Measurements from ENCODE around the gene SPATA24.
"Not testable (repeated sequence)": the region's sequence is repeated elsewhere in the genome, so short reads cannot be mapped to it uniquely, and the experiment has no call there.

Gene SPATA24

GRCh38 chr5:139417214-139417613 lies 13.3 kb upstream of the SPATA24 start:
- DNase-seq (ENCODE audit: low read depth in 2 of 3, low spot score in 1 of 3): no peak

DNA sequence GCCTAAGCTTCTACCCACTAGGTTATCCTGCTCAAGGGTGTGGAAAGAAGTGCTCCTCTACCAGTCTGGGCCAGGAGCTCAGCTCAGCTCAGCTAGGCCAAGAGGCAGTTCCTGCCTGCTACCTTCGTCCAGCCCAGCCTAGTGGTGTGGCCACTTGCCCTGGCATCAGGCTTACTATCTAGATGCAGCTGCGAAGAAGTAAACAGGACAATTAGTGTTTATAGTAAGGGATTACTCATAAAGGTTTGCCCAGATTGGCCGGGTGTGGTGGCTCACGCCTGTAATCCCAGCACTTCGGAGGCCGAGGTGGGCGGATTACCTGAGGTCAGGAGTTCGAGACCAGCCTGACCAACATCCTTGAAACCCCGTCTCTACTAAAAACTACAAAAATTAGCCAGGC lies 12.8 kb upstream of the SPATA24 start:
- no peak for DNase-seq (ENCODE audit: low read depth in 2 of 3, low spot score in 1 of 3)

- DNase-seq (ENCODE audit: low read depth in 2 of 3, low spot score in 1 of 3): no peak
These were observed 12.0 kb upstream of the SPATA24 start for GRCh38 chr5:139415869-139416268.

DNA sequence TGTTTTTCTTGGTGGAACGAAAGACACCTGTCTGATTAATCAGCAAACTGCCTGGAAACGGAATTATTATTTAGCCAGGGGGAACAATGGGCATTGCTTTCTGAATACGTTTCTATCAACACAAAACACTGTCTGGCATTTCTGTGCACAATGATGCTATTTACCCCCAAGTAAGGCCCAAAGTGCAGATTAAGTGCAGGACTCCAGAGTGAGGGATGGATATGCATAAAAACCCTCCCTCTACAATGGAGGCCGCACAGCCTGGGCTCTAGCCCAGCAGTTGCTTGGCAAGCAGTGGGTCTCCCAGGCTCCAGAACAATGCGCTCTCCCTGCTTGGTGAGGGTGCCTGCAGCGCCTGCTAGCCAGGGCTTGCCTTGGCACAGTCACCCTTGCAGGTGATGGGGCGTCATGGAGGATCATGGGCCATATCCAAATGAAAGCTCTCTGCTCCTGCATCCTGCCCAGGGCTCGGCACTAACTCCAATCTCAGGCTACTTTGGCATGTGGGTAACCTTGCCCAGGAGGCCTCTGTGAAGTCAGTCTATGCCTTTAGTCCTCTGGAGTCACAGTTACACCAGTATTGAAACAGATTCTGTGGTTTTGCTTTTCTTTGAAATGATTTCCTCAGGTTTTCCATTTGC lies 11.5 kb upstream of the SPATA24 start:
- DNase-seq (ENCODE audit: low read depth in 2 of 3, low spot score in 1 of 3): peak in 1 of 3 donors; percentile 49

DNA sequence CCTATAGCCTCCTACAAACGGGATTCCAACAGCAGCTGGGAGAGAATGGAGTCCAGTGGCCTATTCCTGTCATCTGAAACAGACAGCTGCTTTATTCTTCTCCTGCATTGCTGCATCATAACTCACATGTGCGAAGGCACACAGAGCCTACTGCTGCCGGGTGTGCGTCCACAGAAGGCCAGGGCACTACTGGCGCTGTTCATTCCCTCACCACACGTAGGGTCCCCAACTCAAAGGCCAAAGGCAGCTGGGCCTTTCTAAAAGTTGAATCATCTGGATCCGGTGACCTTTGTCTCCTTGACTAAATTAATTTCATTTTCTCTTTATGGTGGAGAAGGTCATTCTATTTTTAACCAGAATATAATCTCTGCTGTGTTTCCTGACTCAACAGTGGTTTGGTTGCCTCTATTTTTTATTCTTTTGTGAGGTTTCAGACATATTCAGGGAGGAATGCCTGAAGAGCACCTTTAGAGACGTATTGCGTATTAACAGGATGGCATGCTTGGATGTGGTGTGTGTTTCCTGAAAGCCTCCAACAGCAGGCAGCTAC lies 10.8 kb upstream of the SPATA24 start:
- DNase-seq (ENCODE audit: low read depth in 2 of 3, low spot score in 1 of 3): no peak

- DNase-seq (ENCODE audit: low read depth in 2 of 3, low spot score in 1 of 3): no peak
These were observed 10.1 kb upstream of the SPATA24 start for GRCh38 chr5:139413963-139414362.

DNA sequence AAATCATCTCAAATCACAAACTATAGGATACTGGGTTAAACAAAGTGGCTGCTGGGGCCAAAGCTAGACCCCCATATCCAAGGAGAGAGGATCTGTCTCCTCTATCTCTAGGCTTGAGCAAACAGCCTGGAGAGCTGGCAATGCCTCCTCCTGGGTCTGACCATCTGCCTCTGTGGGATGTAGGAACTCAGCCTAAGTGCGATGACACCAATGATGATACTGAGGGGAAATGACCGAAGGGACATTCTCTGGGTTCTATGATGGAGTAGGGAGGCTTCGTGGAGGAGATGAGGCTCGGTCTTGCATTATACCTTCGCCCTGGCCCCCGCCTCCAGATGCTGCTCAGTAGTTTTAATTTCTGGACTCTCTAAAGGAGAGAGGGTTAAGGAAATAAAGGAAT lies 9.3 kb upstream of the SPATA24 start:
- no peak for DNase-seq (ENCODE audit: low read depth in 2 of 3, low spot score in 1 of 3)

- no peak for DNase-seq (ENCODE audit: low read depth in 2 of 3, low spot score in 1 of 3)
These were observed 7.3 kb upstream of the SPATA24 start for GRCh38 chr5:139410993-139411828.

- DNase-seq (ENCODE audit: low read depth in 2 of 3, low spot score in 1 of 3): no peak
These were observed 6.5 kb upstream of the SPATA24 start for GRCh38 chr5:139410121-139410992.

DNA sequence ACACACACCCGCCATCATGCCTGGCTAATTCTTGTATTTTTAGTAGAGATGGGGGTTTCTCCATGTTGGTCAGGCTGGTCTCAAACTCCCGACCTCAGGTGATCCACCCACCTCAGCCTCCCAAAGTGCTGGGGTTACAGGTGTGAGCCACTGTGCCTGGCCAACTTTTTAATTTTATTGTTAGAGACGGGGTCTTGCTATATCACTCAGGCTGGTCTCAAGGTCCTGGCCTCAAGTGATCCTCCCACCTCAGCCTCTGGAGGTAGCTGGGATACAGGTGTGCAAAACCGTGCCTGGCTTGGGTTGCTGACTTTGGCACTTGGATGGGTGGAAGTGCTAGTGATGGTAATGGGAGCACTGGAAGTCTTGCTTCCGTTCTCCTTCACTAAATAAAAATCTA lies 5.2 kb upstream of the SPATA24 start:
- DNase-seq (ENCODE audit: low read depth in 2 of 3, low spot score in 1 of 3): not testable (repeated sequence)

- DNase-seq (ENCODE audit: low read depth in 2 of 3, low spot score in 1 of 3): no peak
These were observed 4.3 kb upstream of the SPATA24 start for GRCh38 chr5:139408191-139408590.

- no peak for DNase-seq (ENCODE audit: low read depth in 2 of 3, low spot score in 1 of 3)
These were observed 3.6 kb upstream of the SPATA24 start for GRCh38 chr5:139407517-139407916.

DNA sequence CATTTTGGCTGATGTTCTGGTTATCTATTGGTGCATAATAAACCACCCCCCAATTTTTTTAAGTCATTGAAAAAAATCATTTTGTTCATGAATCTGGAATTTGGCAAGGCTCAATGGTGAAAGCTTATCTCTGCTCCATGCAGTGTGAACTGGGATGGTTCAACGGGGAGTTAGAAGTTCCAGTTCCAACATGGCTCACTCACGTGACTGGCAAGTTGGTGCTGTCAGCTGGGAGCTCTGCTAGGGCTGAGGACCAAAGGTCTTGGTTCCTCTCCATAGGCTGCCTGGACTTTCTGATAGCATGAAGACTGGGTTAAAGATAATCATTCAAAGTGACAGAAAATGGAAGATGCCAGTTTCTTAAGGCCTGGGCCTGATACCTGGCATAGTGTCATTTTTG lies 3.1 kb upstream of the SPATA24 start:
- no peak for DNase-seq (ENCODE audit: low read depth in 2 of 3, low spot score in 1 of 3)

DNA sequence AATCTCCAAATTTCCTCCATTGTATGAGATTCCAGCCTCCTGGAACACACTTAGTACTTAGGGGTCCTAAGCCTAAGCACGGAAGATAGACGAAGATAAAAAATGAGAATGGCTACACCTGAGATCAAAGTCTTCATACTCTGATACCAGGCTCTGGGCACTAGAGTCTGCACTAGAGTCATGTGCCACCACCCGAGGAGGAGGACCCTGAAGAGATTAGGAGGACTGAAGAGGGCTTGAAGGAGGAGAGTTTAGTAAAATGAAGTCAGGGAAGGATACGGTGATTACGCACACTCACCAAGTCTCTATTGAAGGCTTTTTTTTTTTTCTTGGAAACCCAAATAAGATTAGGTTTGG lies 573 bp upstream of the SPATA24 start:
- DNase-seq (ENCODE audit: low read depth in 2 of 3, low spot score in 1 of 3): no peak

- no peak for DNase-seq (ENCODE audit: low read depth in 2 of 3, low spot score in 1 of 3)
These were observed 487 bp downstream of the SPATA24 start for GRCh38 chr5:139403418-139403786.

DNA sequence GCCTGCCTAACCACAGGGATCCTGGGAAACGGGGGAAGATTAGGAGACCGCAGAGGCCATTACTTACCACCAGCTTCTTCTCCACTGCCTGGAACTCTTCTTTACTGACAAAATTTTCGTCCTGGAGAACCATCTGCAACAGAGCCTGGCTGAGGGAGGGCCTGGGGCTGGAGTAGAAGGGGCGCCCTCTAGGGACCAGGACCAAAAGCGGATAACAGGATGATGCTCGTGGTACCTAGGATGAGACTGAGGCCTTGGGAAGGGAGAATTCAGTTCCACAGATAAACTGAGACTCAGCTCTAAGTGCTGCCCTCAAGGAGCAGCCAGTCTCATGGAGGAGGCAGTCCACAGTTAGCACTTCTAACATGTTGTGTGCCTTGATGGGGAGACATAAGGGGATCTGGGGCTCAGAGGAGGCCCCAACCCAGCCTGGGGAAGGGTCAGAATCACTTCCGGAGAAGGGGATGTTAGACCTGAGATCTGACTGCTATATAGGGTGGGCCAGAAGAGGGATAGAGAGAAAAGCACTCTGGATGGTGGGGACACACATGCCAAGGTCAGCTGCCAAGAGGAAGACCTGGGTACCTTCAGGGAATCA lies 1.2 kb downstream of the SPATA24 start:
- DNase-seq (ENCODE audit: low read depth in 2 of 3, low spot score in 1 of 3): no peak

DNA sequence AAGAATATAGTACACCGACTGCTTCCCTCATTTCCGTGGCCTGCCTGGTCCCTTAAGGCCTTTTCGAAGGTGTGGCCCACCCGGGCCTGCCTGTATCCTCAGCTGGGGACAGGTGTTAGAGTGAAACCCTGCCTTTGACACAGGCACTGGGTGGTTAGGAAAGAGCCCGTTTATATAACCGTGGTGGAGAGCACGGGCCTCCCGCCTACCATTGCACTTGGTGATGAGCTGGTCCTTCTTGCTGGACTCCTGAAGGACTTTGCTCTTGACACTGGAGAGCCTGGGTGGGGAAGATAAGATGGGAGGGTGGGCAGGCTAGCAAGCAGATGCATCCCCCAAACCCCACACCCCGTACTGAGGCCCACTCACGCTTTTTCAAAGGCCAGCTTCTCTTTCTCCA lies 2.3 kb downstream of the SPATA24 start:
- no peak for DNase-seq (ENCODE audit: low read depth in 2 of 3, low spot score in 1 of 3)

DNA sequence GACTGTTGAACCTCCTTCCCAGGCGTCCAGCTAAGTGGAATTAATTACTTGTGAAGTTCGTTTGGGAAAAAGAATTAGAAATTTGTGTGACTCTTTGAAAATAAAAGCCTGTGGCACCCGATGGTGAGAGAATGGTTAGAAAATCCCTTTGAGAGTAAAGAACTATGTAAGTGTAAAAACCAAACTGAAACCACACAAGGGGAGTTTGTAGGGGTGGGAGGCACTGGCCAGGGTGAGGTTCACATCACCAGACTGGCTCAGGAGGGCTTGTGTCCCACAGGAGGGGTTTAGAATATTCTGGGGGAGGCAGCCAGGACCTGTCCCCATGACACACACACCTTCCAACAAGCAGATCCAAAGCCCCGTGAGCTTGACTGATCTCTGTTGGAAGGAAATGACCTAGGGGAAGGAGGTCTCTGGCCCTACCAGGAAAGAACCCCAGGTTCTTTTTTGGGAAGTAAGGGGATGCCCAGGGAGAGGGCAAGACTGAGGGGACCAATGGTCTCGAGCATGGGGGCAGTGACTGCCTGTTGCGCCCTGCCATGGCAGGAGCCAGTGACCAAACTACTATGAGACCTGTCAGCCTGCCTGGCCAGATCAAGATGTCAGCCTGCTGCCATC lies 4.3 kb downstream of the SPATA24 start:
- DNase-seq (ENCODE audit: low read depth in 2 of 3, low spot score in 1 of 3): no peak

GRCh38 chr5:139397921-139398320 lies 6.0 kb downstream of the SPATA24 start:
- DNase-seq (ENCODE audit: low read depth in 2 of 3, low spot score in 1 of 3): no peak

DNA sequence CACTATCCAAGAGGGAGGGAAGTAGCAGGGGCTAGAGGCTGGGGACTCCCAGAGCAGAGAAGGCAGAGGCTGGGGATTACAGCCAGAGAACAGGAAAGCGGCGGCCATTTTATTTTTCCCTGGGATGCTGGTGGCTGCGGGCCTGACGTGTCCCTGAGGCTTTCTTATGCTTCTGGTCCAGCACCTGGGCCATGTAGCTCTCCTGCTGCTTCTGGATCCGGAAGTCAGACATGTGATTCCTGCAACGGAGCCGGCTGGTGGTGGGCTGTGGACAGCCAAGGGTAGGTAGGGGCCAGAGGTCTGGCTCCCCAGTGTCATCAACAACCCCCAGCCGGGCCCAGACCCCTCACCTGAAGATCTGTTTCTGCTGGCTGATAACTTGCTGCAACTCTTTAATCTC lies 7.2 kb downstream of the SPATA24 start:
- DNase-seq (ENCODE audit: low read depth in 2 of 3, low spot score in 1 of 3): no peak

All from stimulated activated CD4-positive, alpha-beta T cell treated with anti-CD3 and anti-CD28 coated beads, Interleukin-12 subunit alpha, Interleukin-12 subunit beta, amount 100 ng/mL, for 48 hours (primary cell).